Endothelial cell of umbilical vein (primary cell): ENCODE data around the gene CCNL2. TPM values are rescaled to one million over a fixed set of nuclear protein-coding genes. Genes with fewer than 3 reads are reported as not detected.
A peak's percentile ranks its signal among the peaks of the same experiment; 100 is the strongest.

ENCODE experiments used
- BruUV-seq: library from RNA; stranded (reverse); fragments of 400-500 nt; replicated peaks from 2 replicates; lab custom pipeline; 2021; lab: Mats Ljungman, UMichigan
- CTCF ChIA-PET: fragments of 300-600, 350-600 bp; sonication (Branson Sonifier 250); formaldehyde crosslinking; loops from one replicate; lab custom pipeline; 2021; ENCODE audit warnings: antibody characterized with exemption, inconsistent platforms; lab: Charles Lee
- POLR2A ChIA-PET: fragments of 300-600, 350-600 bp; sonication (Branson Sonifier 250); formaldehyde crosslinking; loops from one replicate; lab custom pipeline; 2021; ENCODE audit warnings: antibody characterized with exemption, inconsistent platforms; lab: Charles Lee
- DNase-seq: peaks from one replicate; pipeline ENCODE4 v3.0.0-alpha.2; 2011; ENCODE audit warnings: low read depth, low spot score
- FAIRE-seq: peaks from 2 replicates; lab custom pipeline; 2011; peaks lifted over from hg19 to GRCh38; lab: Jason Lieb, UNC
- H2AFZ ChIP-seq: 2 replicates; pipeline ENCODE4 v1.6.0; 2012; ENCODE audit warnings: low read depth, low read length, control low read depth, inconsistent platforms
- H3K27ac ChIP-seq: 2 replicates; pipeline ENCODE4 v1.5.1; 2011; ENCODE audit warnings: low read depth, mild to moderate bottlenecking, control low read depth, low read length, moderate library complexity; ENCODE audit not compliant: insufficient read depth
- H3K27me3 ChIP-seq, 2 experiments: 2 replicates each; pipeline versions ENCODE4 v1.6.0 to v1.6.1; 2011; ENCODE audit warnings: low read length in 2 of 2, mixed read lengths in 1 of 2; ENCODE audit not compliant: control insufficient read depth in 2 of 2, insufficient read depth in 2 of 2
- H3K36me3 ChIP-seq, 2 experiments: 2 replicates in 1 of 2; 3 replicates in 1 of 2; pipeline ENCODE4 v1.5.1; 2011; ENCODE audit warnings: low read length in 2 of 2, mild to moderate bottlenecking in 1 of 2, moderate library complexity in 1 of 2; ENCODE audit not compliant: control insufficient read depth in 2 of 2, insufficient read depth in 2 of 2; ENCODE audit errors: extremely low read depth in 1 of 2
- H3K4me1 ChIP-seq: 3 replicates; pipeline ENCODE4 v1.5.1; 2011; ENCODE audit warnings: mild to moderate bottlenecking, low read length; ENCODE audit not compliant: control insufficient read depth, insufficient read depth; ENCODE audit errors: extremely low read depth
- H3K4me2 ChIP-seq: 2 replicates; pipeline ENCODE4 v1.6.1; 2011; ENCODE audit warnings: low read length, control low read depth, mixed read lengths; ENCODE audit not compliant: insufficient read depth
- H3K4me3 ChIP-seq, 3 experiments: fragments of 200-600 bp in 1 of 3; sonication (generic), shearing (Covaris generic) in 1 of 3; replicated peaks in 1 of 3; 2 replicates each; pipeline ENCODE4 v1.5.1; 2011 to 2016; ENCODE audit warnings: control low read depth in 3 of 3, low read length in 3 of 3, mild to moderate bottlenecking in 2 of 3, inconsistent platforms in 1 of 3, low read depth in 1 of 3, moderate library complexity in 1 of 3; ENCODE audit not compliant: insufficient read depth in 1 of 3
- H3K79me2 ChIP-seq: 2 replicates; pipeline ENCODE4 v1.6.0; 2012; ENCODE audit warnings: low read length, inconsistent platforms; ENCODE audit not compliant: control insufficient read depth, insufficient read depth
- H3K9ac ChIP-seq: replicated peaks from 2 replicates; pipeline ENCODE3; 2011; ENCODE audit warnings: low read length, control low read depth; ENCODE audit not compliant: insufficient read depth; ENCODE audit errors: extremely low read depth
- H3K9me1 ChIP-seq: replicated peaks from 3 replicates; pipeline ENCODE4 v1.6.0; 2011; ENCODE audit warnings: mild to moderate bottlenecking, low read length; ENCODE audit not compliant: control insufficient read depth, insufficient read depth; ENCODE audit errors: extremely low read depth
- H3K9me3 ChIP-seq: replicated peaks from 2 replicates; pipeline ENCODE4 v1.5.1; 2012; ENCODE audit warnings: low read length, inconsistent platforms; ENCODE audit not compliant: control insufficient read depth, insufficient read depth
- H4K20me1 ChIP-seq: replicated peaks from 2 replicates; pipeline ENCODE3; 2011; ENCODE audit warnings: mild to moderate bottlenecking, low read length; ENCODE audit not compliant: control insufficient read depth, insufficient read depth; ENCODE audit errors: extremely low read depth
- CTCF ChIP-seq, 2 donors: IDR thresholded peaks; 1 replicate in 1 of 2; 2 replicates in 1 of 2; pipeline ENCODE4 v1.5.1; 2011; ENCODE audit warnings: low read length in 2 of 2, mild to moderate bottlenecking in 2 of 2, moderate library complexity in 2 of 2, control low read depth in 1 of 2, inconsistent platforms in 1 of 2, low read depth in 1 of 2; ENCODE audit not compliant: insufficient read depth in 1 of 2; ENCODE audit errors: extremely low read depth in 1 of 2
- EZH2 ChIP-seq: IDR thresholded peaks from 2 replicates; pipeline ENCODE4 v1.6.1; 2012; ENCODE audit warnings: borderline replicate concordance, low read depth, mild to moderate bottlenecking, moderate library complexity, low read length, inconsistent platforms; ENCODE audit not compliant: severe bottlenecking
- FOS ChIP-seq: IDR thresholded peaks from 2 replicates; pipeline ENCODE4 v1.6.1; 2011; ENCODE audit warnings: mild to moderate bottlenecking, low read length, moderate library complexity, borderline replicate concordance; ENCODE audit not compliant: insufficient read depth
- GATA2 ChIP-seq: IDR thresholded peaks from 2 replicates; pipeline ENCODE4 v1.7.0; 2011; ENCODE audit warnings: low read depth, mild to moderate bottlenecking, moderate library complexity, mixed read lengths, low read length; ENCODE audit not compliant: insufficient read length, insufficient read depth
- JUN ChIP-seq: IDR thresholded peaks from 2 replicates; pipeline ENCODE4 v1.6.1; 2011; ENCODE audit warnings: borderline replicate concordance, low read depth; ENCODE audit not compliant: insufficient read length, insufficient read depth
- MAX ChIP-seq: IDR thresholded peaks from 2 replicates; pipeline ENCODE4 v1.6.1; 2011; ENCODE audit not compliant: insufficient read depth, insufficient read length
- MYC ChIP-seq: IDR thresholded peaks from one replicate; pipeline ENCODE4 v1.6.1; 2011; ENCODE audit warnings: mild to moderate bottlenecking, low read depth, low read length
- POLR2A ChIP-seq: IDR thresholded peaks from 2 replicates; pipeline ENCODE4 v1.6.1; 2012; ENCODE audit warnings: low read depth, mild to moderate bottlenecking, control low read depth, low read length
- POLR2AphosphoS5 ChIP-seq: IDR thresholded peaks from 2 replicates; pipeline ENCODE4 v1.6.1; 2012; ENCODE audit warnings: low read depth, mild to moderate bottlenecking, control low read depth, low read length, moderate library complexity; ENCODE audit not compliant: insufficient read depth
- dilution Hi-C: fragments of 300-500 bp; cut with MboI; formaldehyde crosslinking; loops from one replicate; pipeline ENCODE4 v1.15.0; 2019; ENCODE audit warnings: low sequenced_read_pairs; ENCODE audit not compliant: extremely low pct_ligation_motif_present
- intact Hi-C: fragments of 100-400 bp; cut with micrococcal nuclease; formaldehyde crosslinking; loops from one replicate; pipeline ENCODE4 v1.10.0; 2022
- polyA plus RNA-seq, 4 experiments: library from polyadenylated mRNA; depleted of rRNA in 3 of 4; stranded (reverse) in 3 of 4; unstranded in 1 of 4; fragments of >200 nt; gene quantifications; 2 replicates each; pipeline versions ENCODE4 v1.2.1 to v1.2.3, GENCODE V29; 2011 to 2012; ENCODE audit warnings: missing spikeins in 1 of 4
- total RNA-seq: library from RNA; stranded (reverse); gene quantifications from 2 replicates; pipeline ENCODE4 v1.2.3, GENCODE V29; 2021

CCNL2 gene
- total and polyA plus RNA-seq, 2 donors (not counting 3 experiments of a cell fraction or from before 2014, with no cell fraction given): 188 to 209 TPM

GRCh38 chr1:1435911-1436629 lies 36.9 kb upstream of the CCNL2 start:
- H3K9ac ChIP-seq: no peak overlapping the region
- H3K27me3 ChIP-seq: no peaks in the 10 kb centered on the region
- FAIRE-seq: no peak
- H3K4me2 ChIP-seq: no peak overlapping the region
- ChIA-PET POLR2A (no interaction called here), CTCF (no interaction called here)
- H3K4me3 ChIP-seq: peak overlapping the region in 1 of 3 experiments; percentile 25
- TF ChIP-seq FOS: no peak
- no peak for TF ChIP-seq JUN
- TF ChIP-seq POLR2AphosphoS5: no peak
- TF ChIP-seq MYC: no peak
- TF ChIP-seq POLR2A: no peak
- no peak for TF ChIP-seq MAX
- no peak for TF ChIP-seq EZH2
- TF ChIP-seq CTCF (IDR thresholded peaks at IDR 0.05; ENCODE audit: extremely low read depth in 1 of 2, insufficient read depth in 1 of 2, low read depth in 1 of 2, low read length in 2 of 2): no peak
- TF ChIP-seq GATA2: no peak
- H3K9me1 ChIP-seq: no peaks in the 10 kb centered on the region
- no peaks in the 10 kb centered on the region for H3K79me2 ChIP-seq
- H4K20me1 ChIP-seq: no peaks in the 10 kb centered on the region
- H3K27ac ChIP-seq: no peak overlapping the region
- no peak overlapping the region for H2AFZ ChIP-seq
- H3K4me1 ChIP-seq: peaks cover 13% of the 10 kb centered on the region
- BruUV-seq: no TSS peak
- no peaks in the 10 kb centered on the region for H3K36me3 ChIP-seq
- DNase-seq: no peak
- intact Hi-C loops: no loop called here
- dilution Hi-C loops: no loop called here
- no peaks in the 10 kb centered on the region for H3K9me3 ChIP-seq
